HG03432 (cell line): ENCODE results near the gene ACOX3.
"Not testable (repeated sequence)": the region's sequence is repeated elsewhere in the genome, so short reads cannot be mapped to it uniquely, and the experiment has no call there.

Source experiments
- ATAC-seq: cut with Tn5 transposase; IDR thresholded peaks from one replicate; pipeline ENCODE4 v1.9.1; 2021; ENCODE audit warnings: mild to moderate bottlenecking, moderate library complexity; ENCODE audit not compliant: unreplicated experiment

Gene ACOX3

GRCh38 chr4:8391071-8391470 is 49.5 kb downstream of the ACOX3 start:
- no peak for ATAC-seq

- no peak for ATAC-seq
These were observed 49.9 kb downstream of the ACOX3 start for GRCh38 chr4:8390577-8390976.

- ATAC-seq: no peak
These were observed 52.0 kb downstream of the ACOX3 start for GRCh38 chr4:8388528-8388870.

GRCh38 chr4:8387615-8388527 is 52.7 kb downstream of the ACOX3 start:
- ATAC-seq: no peak

- no peak for ATAC-seq
These were observed 53.3 kb downstream of the ACOX3 start for GRCh38 chr4:8387194-8387593.

GRCh38 chr4:8386731-8387130 is 53.8 kb downstream of the ACOX3 start:
- ATAC-seq: no peak

GRCh38 chr4:8386131-8386530 is 54.4 kb downstream of the ACOX3 start:
- not testable (repeated sequence) for ATAC-seq

GRCh38 chr4:8385611-8386010 is 54.9 kb downstream of the ACOX3 start:
- no peak for ATAC-seq

- ATAC-seq: no peak
These were observed 55.4 kb downstream of the ACOX3 start for GRCh38 chr4:8385106-8385505.

GRCh38 chr4:8384397-8385060 is 56.0 kb downstream of the ACOX3 start:
- ATAC-seq: no peak

- no peak for ATAC-seq
These were observed 56.9 kb downstream of the ACOX3 start for GRCh38 chr4:8383451-8384160.

GRCh38 chr4:8383016-8383415 is 57.5 kb downstream of the ACOX3 start:
- ATAC-seq: no peak

- no peak for ATAC-seq
These were observed 58.5 kb downstream of the ACOX3 start for GRCh38 chr4:8381814-8382581.

GRCh38 chr4:8380511-8381415 is 59.8 kb downstream of the ACOX3 start:
- no peak for ATAC-seq

GRCh38 chr4:8379771-8380170 is 60.8 kb downstream of the ACOX3 start:
- no peak for ATAC-seq

GRCh38 chr4:8379281-8379680 is 61.2 kb downstream of the ACOX3 start:
- ATAC-seq: no peak

GRCh38 chr4:8378776-8379175 is 61.7 kb downstream of the ACOX3 start:
- no peak for ATAC-seq

- no peak for ATAC-seq
These were observed 62.3 kb downstream of the ACOX3 start for GRCh38 chr4:8378101-8378724.
